ENCODE measurements around the gene GRB7. TPM values are rescaled to one million over a fixed set of nuclear protein-coding genes. Genes with fewer than 3 reads are reported as not detected.
A peak's percentile ranks its signal among the peaks of the same experiment; 100 is the strongest.

Gene GRB7
- total and polyA plus RNA-seq, 10 of the 15 experiments (the other 5 are each of a cell fraction or from before 2014, with no cell fraction given): 0.05 to 0.34 (median 0.19) TPM; not detected in 4

GRCh38 chr17:39767147-39767546 is 29.4 kb downstream of the GRB7 start (continued):
- TF ChIP-seq SKIL (IDR thresholded peaks at IDR 0.05; ENCODE audit: low read depth, poor library complexity, severe bottlenecking): peak; percentile 61
- peak; percentile 39; the same call in 1 of the 2 replicates for TF ChIP-seq BCL11A (IDR thresholded peaks at IDR 0.05; ENCODE audit: low read depth, low read length)
- peak; percentile 66; the same call in 1 of the 2 replicates for TF ChIP-seq BMI1 (IDR thresholded peaks at IDR 0.05; ENCODE audit: borderline replicate concordance)
- TF ChIP-seq HDGF (IDR thresholded peaks at IDR 0.05): peak; percentile 85
- TF ChIP-seq IKZF1 (conservative IDR thresholded peaks at IDR 0.05): peak; percentile 94
- 0 out of 3 replicates have a peak, but pooled peaks have one; percentile 21 for TF ChIP-seq POU2F2 (IDR thresholded peaks at IDR 0.05; ENCODE audit: borderline replicate concordance, low read depth, low read length)
- TF ChIP-seq EP300 (IDR thresholded peaks at IDR 0.05; ENCODE audit: borderline replicate concordance in 1 of 2, control insufficient read depth in 1 of 2, low read depth in 2 of 2, low read length in 2 of 2): peak; percentile 55 to 61; a peak in 3 of 4 replicates
- peak; percentile 92 for TF ChIP-seq ZNF687 (IDR thresholded peaks at IDR 0.05)
